HG02678 (cell line): ENCODE data around the gene RTL1.

ENCODE experiments used
- ATAC-seq: cut with Tn5 transposase; IDR thresholded peaks from one replicate; pipeline ENCODE4 v1.9.1; 2021; ENCODE audit warnings: mild to moderate bottlenecking, moderate library complexity; ENCODE audit not compliant: unreplicated experiment

RTL1 gene

DNA sequence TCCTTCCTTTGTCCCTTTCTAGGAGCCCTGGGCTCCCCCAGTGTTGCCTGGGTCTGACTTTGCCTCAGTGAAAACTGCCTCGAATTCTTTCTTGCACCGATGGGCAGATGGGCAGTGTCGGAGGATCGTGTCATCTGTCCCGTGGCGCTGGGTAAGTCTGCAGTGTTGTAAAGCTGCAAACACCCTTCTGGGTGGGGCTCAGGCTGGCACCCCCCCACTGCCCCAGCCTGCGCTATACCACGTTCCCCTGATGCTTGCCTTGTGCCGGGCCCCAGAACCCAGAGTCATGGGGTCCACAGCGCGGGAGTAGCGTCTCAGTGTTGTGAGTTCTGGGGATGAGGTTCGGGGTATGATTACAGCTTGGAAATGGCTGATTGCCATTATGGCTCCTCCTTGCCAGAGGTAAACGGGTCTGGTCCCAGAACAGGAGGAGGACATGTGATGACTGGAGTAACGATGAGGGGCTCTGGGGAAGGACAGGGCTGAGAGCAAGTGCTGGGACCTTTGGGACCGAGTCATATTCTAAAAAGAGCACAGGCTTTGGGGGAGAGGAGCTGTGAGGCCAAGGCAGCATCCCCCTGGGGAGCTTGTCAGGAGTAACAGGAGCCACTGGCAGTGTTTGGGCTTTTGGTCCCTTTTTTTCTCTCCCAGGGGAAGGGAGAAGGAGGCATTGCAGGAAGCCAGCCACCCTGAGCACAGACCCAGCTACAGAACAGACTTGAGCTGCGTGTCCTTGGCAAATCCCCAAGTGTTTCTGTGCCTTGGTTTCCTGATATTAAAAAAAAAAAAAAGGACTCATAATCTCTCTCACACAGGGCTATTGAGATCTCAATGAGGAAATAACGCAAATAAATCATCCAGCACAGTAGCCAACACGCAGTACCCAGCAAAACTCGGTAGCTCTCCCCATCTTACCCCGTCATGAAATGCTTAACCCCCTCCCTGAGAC, 4.3 kb downstream of the RTL1 start:
- ATAC-seq, result no peak

DNA sequence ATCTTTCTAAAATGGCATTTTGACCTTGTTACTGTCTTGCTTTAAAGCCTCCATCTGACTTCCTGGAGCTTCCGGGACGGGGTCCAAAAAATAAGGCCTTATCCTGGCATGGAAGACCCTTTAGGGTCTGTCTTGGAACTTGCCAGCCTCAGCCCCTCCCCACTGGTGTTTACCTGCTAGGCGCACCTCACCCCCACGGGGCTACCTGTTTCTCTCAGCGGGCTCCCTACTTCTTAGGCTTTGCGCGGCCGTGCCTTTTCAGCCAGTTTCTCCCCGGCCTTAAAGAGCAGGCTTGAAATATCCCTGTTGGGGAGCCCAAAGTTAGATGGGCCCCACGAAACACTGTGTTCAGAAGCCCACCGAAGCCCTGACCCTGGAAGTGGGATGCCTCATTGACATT, 5.1 kb downstream of the RTL1 start:
- ATAC-seq, result no peak

- ATAC-seq, result no peak
These were observed 7.0 kb downstream of the RTL1 start for GRCh38 chr14:100896369-100897060.

DNA sequence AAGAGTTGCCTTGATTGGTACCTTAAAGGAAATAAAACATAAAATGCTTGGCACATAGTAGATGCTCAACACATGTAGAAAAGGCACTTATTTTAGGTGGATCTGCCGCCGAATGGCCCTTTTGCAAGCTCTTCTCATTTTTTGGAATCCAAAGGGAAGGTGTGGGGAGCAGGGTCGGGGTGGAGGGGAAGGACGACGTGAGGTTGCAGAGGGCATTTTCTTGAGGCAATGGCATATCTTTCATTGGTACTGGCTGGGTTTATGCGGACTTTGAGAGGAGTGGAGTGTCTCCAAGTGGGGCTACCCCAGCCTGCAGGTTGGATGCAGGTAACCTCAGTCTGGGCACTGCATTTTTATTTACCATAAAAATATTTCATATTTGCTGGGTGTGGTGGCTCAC, 8.1 kb downstream of the RTL1 start:
- no peak for ATAC-seq

DNA sequence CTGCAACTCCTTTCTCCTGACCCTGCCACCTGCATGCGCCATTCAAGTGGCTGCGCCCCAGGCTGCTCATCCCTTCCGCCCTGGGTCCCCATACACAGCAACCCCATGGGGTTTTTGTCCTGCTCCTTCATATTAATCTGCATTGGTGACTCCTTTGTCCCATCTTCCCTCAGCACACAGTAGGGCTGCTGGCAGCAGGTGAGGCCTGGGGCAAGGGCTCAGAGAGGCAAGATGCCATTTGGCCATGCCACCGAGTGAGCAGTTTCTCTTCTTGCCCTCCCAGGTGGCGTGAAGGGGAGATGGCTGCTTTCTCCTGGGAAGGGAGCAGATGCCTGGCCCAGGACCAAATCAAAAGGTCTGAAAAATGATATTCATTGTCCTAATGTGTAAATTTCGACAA, 9.1 kb downstream of the RTL1 start:
- ATAC-seq, result no peak

DNA sequence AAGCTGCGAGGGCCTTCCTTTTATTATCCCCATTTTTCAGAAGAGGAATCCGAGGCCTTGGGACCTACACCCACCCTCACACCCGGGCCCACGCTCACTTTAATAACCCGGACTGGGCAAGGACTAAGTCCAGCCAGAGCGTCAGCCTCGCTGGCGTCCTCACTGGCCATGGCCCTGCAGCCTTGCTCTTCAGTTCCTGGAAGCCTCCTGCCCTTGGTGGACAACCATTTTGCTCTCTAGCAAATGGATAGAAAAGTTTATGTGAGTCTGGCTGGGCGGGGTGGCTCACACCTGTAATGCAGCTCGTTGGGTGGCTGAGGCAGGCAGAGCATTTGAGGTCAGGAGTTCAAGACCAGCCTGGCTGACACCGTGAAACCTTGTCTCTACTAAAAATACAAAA, 9.8 kb downstream of the RTL1 start:
- ATAC-seq, result no peak

DNA sequence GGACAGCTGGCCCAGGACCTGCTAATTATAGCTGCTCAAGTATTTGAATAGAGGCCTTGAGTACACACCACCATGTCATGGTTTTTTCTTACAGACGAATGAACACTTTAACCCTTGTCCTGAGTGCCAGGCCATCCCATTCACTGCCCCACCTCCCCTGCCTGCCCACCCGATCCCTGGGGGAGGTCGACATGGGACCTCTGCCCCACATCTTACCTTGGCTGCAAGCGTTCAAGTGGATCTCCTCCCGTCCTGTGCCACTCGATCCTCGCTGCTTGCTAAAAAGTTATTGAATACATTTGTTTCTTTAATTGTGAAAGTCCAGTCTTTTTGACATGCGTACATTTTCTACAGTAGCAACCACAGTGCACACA, 10.3 kb downstream of the RTL1 start:
- ATAC-seq, result no peak

DNA sequence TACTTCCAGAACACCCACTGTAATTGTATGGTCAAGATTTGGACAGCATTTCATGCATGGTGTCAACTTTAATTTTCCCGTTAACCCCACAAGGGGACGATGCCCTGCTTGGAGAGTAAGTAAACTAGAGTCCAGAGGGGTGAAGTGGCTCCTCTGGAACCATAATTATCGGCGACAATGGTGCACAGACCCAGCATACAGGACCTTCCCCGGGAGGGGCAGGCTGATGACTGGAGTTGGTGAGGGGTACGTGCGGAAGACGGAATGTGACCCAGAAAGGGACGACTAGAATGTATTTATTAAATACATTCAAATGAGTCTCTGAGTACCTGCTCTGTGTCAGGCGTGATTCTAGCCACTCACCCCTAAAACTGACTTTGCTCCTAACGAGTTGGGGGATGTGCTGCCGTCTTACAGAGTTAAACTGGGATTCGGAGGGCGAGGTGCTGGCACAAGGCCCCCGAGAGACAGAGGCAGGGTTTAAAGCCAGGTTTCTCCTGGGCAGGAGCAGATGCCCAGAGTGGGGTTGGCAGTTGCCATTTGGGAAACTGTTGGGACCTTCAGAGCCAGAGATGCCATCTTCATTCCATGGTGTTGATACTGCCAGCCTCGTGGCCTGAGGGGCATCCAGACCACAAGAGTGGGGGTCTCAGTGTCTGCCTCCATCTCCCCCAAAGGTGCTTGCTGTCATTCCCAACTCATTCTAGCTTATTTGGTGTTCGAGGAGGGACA, 10.9 kb downstream of the RTL1 start:
- ATAC-seq, result no peak

- ATAC-seq, result no peak
These were observed 11.7 kb downstream of the RTL1 start for GRCh38 chr14:100891501-100892445.

- no peak for ATAC-seq
These were observed 12.5 kb downstream of the RTL1 start for GRCh38 chr14:100891051-100891450.

GRCh38 chr14:100890061-100890850, 13.3 kb downstream of the RTL1 start:
- ATAC-seq, result no peak

DNA sequence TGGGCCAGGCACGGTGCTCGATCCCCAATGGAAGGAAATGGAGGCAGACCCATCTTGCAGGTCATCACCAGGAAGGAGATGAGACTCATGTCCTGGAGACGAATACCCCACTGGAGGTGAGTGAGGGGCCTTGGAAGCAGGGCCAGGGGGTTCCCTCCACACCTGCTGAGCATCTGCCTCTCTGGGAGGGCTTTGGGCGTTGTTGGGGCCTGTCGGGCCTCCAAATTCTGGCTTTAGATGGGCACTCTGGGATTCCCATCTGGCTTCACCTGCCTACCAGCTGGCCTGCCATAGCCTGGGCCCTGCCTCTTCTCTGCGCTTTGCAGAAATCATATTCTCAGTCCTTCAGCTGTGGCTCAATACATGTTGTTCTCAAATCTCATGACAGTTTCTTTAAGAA, 13.9 kb downstream of the RTL1 start:
- ATAC-seq, result no peak

DNA sequence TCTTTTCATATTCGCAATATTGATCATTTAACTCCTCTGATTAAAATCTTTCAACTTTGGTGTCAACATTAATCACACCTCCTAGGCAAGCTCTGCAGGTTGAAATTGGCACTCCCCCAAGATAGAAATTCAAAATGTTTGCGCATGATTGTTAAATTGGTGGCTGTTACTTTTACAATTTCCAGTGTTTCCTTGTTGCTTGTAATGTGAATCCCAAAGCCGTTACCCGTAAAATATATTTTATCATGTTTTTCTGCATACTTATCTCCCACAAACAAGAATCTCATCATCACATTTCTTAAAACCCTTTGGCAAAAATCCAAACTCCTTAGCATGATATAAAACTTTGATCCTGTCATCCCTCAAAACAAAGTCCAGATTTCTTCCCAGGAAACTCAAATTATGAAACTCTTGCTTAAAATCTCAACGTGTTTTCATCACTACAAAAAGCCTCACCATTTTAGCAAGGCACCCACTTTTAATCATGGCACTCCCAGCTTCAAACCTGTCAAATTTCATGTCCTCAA, 14.7 kb downstream of the RTL1 start:
- no peak for ATAC-seq

DNA sequence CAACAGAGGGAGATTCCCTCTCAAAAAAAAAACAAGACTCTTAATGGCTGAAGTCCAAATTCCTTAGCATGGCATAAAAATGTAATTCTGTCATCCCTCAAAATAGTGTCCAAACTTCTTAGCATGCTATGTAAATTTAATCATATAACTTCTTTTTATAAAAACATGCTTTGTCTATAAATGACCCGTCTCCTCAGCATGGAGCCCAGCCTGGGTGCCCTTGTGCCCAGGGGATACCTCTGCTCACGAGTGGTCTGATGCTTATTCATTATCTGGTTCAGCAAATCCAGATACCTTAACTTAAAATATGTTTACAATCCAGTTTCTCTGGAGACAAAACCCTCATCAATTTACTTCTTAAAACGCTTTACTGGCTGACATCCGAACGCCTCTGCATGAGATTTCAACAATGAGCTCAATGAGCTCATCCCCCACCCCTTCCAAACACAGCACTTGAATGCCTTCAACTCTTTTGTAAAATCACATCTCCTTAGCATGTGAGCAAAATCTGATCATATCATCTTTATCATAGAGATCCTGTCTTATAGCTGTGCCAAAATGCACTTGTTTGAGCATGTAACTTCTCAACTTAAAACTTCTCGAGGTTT, 15.7 kb downstream of the RTL1 start:
- ATAC-seq, result no peak

DNA sequence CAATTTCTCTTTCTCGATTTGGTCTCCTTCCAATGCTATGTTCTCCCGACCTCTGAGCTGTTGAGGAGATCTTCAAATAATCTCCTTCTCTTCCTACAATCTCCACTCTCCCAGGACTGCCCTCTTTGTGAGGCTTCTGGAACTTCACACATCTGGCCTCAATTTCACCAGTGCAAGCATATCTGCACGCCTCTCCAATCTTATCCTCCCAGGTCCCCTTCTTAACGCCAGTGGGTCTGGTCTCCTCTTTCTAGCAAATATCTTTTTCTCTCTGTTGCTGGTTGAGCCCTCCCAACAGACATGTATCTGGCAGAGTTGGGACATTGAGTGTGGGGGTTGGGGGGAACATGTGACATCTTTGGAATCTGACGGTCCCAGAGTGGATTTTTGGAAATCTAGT, 17.9 kb downstream of the RTL1 start:
- ATAC-seq, result no peak

GRCh38 chr14:100885196-100885595, 18.3 kb downstream of the RTL1 start:
- ATAC-seq, result no peak

DNA sequence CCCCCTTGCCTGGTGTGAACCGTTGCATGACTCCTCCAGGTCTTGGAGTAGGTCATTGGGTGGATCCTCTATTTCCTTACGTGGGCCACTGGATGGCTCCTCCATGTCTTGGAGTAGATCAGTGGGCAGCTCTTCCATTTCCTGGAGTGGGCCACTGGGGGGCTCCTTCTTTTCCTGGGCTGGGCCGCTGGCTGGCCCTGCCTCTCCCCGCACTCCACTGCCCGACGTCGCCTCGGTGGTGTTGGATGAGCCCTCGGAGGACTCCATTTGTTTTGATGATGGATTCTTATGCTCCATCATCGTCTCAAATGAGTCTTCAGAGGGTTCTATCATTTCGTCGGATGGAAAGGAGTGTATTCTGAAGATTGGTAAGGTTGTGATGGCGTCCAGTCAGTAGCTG, 19.1 kb downstream of the RTL1 start:
- no peak for ATAC-seq

GRCh38 chr14:100883789-100884101, 19.8 kb downstream of the RTL1 start:
- no peak for ATAC-seq
